ENCODE results near the gene ZFAND3. TPM values are rescaled to one million over a fixed set of nuclear protein-coding genes. Genes with fewer than 3 reads are reported as not detected.

ZFAND3 gene
- polyA plus RNA-seq, 1 donor (not counting 4 experiments of a cell fraction or from before 2014, with no cell fraction given), result 19.6 TPM

GRCh38 chr6:37940074-37940847 is 120.7 kb downstream of the ZFAND3 start:
- H3K9ac ChIP-seq (ENCODE audit: control insufficient read depth, extremely low read depth, insufficient read depth, low read length), result no peak overlapping the region
- H4K20me1 ChIP-seq (ENCODE audit: control insufficient read depth, extremely low read depth, insufficient read depth, low read length), result peaks cover 3% of the 10 kb centered on the region
- H3K27me3 ChIP-seq (ENCODE audit: control insufficient read depth, extremely low read depth, insufficient read depth, low read length), result no peaks in the 10 kb centered on the region
- dilution Hi-C loops (cut with MboI; ENCODE audit: extremely low pct_ligation_motif_present, low sequenced_read_pairs), result no loop called here
- no peak overlapping the region for H3K4me2 ChIP-seq (ENCODE audit: control insufficient read depth, extremely low read depth, insufficient read depth, low read depth, low read length)
- DNase-seq (ENCODE audit: low read depth, low spot score) (no peak), FAIRE-seq (no peak)
- no peak overlapping the region for H2AFZ ChIP-seq (ENCODE audit: control insufficient read depth, low read length)
- no peak overlapping the region for H3K27ac ChIP-seq (ENCODE audit: control insufficient read depth, insufficient read depth, low read length)
- no peak overlapping the region for H3K4me3 ChIP-seq (ENCODE audit: control insufficient read depth in 2 of 3, extremely low read depth in 1 of 3, insufficient read depth in 2 of 3, low read depth in 1 of 3, low read length in 3 of 3)
- H3K9me1 ChIP-seq (ENCODE audit: control insufficient read depth, extremely low read depth, insufficient read depth, low read length), result no peaks in the 10 kb centered on the region
- TF ChIP-seq CTCF (optimal IDR thresholded peaks at IDR 0.05 in 1 of 3, IDR thresholded peaks at IDR 0.05 in 1 of 3, conservative IDR thresholded peaks at IDR 0.05 in 1 of 3; ENCODE audit: extremely low read depth in 1 of 3, insufficient read depth in 2 of 3, low read length in 3 of 3) (no peak), EZH2 (IDR thresholded peaks at IDR 0.05; ENCODE audit: low read length) (no peak)
- H3K9me3 ChIP-seq (ENCODE audit: control insufficient read depth, low read depth, low read length), result no peaks in the 10 kb centered on the region
- H3K36me3 ChIP-seq (ENCODE audit: control insufficient read depth in 2 of 2, extremely low read depth in 1 of 2, insufficient read depth in 2 of 2, low read length in 2 of 2), result peaks cover 0 to 1% of the 10 kb centered on the region in 2 experiments
- peaks cover 3% of the 10 kb centered on the region for H3K4me1 ChIP-seq (ENCODE audit: control insufficient read depth, extremely low read depth, insufficient read depth, low read length)
- H3K79me2 ChIP-seq (ENCODE audit: control insufficient read depth, insufficient read depth, low read length), result peaks cover 34% of the 10 kb centered on the region

- no peak for TF ChIP-seq EZH2 (IDR thresholded peaks at IDR 0.05; ENCODE audit: low read length)
- no peak for TF ChIP-seq CTCF (optimal IDR thresholded peaks at IDR 0.05 in 1 of 3, IDR thresholded peaks at IDR 0.05 in 1 of 3, conservative IDR thresholded peaks at IDR 0.05 in 1 of 3; ENCODE audit: extremely low read depth in 1 of 3, insufficient read depth in 2 of 3, low read length in 3 of 3)
- Histone ChIP-seq H3K4me1 (ENCODE audit: control insufficient read depth, extremely low read depth, insufficient read depth, low read length) (peaks cover 3% of the 10 kb centered on the region), H3K27me3 (ENCODE audit: control insufficient read depth, extremely low read depth, insufficient read depth, low read length) (no peaks in the 10 kb centered on the region), H3K9me1 (ENCODE audit: control insufficient read depth, extremely low read depth, insufficient read depth, low read length) (no peaks in the 10 kb centered on the region), H3K4me3 (ENCODE audit: control insufficient read depth in 2 of 3, extremely low read depth in 1 of 3, insufficient read depth in 2 of 3, low read depth in 1 of 3, low read length in 3 of 3) (no peak overlapping the region), H2AFZ (ENCODE audit: control insufficient read depth, low read length) (no peak overlapping the region), H4K20me1 (ENCODE audit: control insufficient read depth, extremely low read depth, insufficient read depth, low read length) (peaks cover 4% of the 10 kb centered on the region), H3K9ac (ENCODE audit: control insufficient read depth, extremely low read depth, insufficient read depth, low read length) (no peak overlapping the region), H3K4me2 (ENCODE audit: control insufficient read depth, extremely low read depth, insufficient read depth, low read depth, low read length) (no peak overlapping the region), H3K27ac (ENCODE audit: control insufficient read depth, insufficient read depth, low read length) (no peak overlapping the region), H3K36me3 (ENCODE audit: control insufficient read depth in 2 of 2, extremely low read depth in 1 of 2, insufficient read depth in 2 of 2, low read length in 2 of 2) (peaks cover 0 to 1% of the 10 kb centered on the region in 2 experiments), H3K79me2 (ENCODE audit: control insufficient read depth, insufficient read depth, low read length) (peaks cover 42% of the 10 kb centered on the region), H3K9me3 (ENCODE audit: control insufficient read depth, low read depth, low read length) (no peaks in the 10 kb centered on the region)
- FAIRE-seq (no peak), DNase-seq (ENCODE audit: low read depth, low spot score) (no peak)
- dilution Hi-C loops (cut with MboI; ENCODE audit: extremely low pct_ligation_motif_present, low sequenced_read_pairs), result no loop called here
Observed at GRCh38 chr6:37941871-37942270, 122.3 kb downstream of the ZFAND3 start.

Measured in keratinocyte (primary cell).